ENCODE data around the gene TCFL5. TPM values are rescaled to one million over a fixed set of nuclear protein-coding genes. Genes with fewer than 3 reads are reported as not detected.

TCFL5 gene
- total RNA-seq, 4 donors from 2014 or later, result 12.3 to 29.7 (median 18.8) TPM

DNA sequence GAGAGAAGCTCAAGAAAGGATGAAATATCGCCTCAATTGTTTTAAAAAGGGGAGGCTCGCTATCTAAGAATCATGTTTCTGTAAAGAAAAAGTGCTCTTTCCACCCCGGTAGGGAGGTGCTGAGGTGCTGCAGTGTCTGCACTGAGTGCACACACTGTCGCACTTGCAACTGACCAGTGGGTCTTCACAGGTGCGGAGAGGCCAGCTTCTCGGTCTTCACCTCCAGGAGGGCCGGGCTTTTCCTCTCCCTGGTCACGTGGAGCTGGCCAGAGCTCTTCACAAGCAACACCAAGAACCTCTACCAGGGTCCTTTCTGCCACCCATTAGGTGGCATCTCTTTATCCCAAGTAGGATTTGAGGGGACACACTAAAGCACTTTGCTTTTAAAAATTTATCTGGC, 27.8 kb upstream of the TCFL5 start:
- Histone ChIP-seq H3K27me3 (no peaks in the 10 kb centered on the region), H3K4me3 (no peak overlapping the region), H3K4me1 (peaks cover 3 to 14% (median 14%) of the 10 kb centered on the region in 4 donors), H3K9me3 (no peaks in the 10 kb centered on the region), H3K27ac (replicated peaks in 1 of 4) (no peak overlapping the region), H3K36me3 (peaks cover 62 to 86% (median 80%) of the 10 kb centered on the region in 4 donors)
- WGBS, result 83% methylated on average over 8 of the region's 8 CpGs
- intact Hi-C loops (cut with DNase I), result no loop called here
- TF ChIP-seq POLR2AphosphoS5 (IDR thresholded peaks at IDR 0.05) (no peak), POLR2A (IDR thresholded peaks at IDR 0.05; ENCODE audit: low read depth) (no peak), CTCF (IDR thresholded peaks at IDR 0.05) (no peak)
- DNase-seq (ENCODE audit: extremely low spot score), result no peak

GRCh38 chr20:62888910-62889309, 27.3 kb upstream of the TCFL5 start:
- H3K27me3 ChIP-seq, result no peaks in the 10 kb centered on the region
- no peak for DNase-seq (ENCODE audit: extremely low spot score)
- H3K36me3 ChIP-seq, result peaks cover 57 to 81% (median 75%) of the 10 kb centered on the region in 4 donors
- TF ChIP-seq POLR2AphosphoS5 (IDR thresholded peaks at IDR 0.05) (no peak), EP300 (IDR thresholded peaks at IDR 0.05) (no peak), POLR2A (IDR thresholded peaks at IDR 0.05; ENCODE audit: low read depth) (no peak), CTCF (IDR thresholded peaks at IDR 0.05) (no peak)
- peaks cover 3 to 14% (median 14%) of the 10 kb centered on the region in 4 donors for H3K4me1 ChIP-seq
- H3K27ac ChIP-seq (replicated peaks in 1 of 4), result no peak overlapping the region
- H3K9me3 ChIP-seq, result no peaks in the 10 kb centered on the region
- H3K4me3 ChIP-seq, result no peak overlapping the region
- intact Hi-C loops (cut with DNase I), result no loop called here
- WGBS, result 94% methylated on average over 10 of the region's 17 CpGs

DNA sequence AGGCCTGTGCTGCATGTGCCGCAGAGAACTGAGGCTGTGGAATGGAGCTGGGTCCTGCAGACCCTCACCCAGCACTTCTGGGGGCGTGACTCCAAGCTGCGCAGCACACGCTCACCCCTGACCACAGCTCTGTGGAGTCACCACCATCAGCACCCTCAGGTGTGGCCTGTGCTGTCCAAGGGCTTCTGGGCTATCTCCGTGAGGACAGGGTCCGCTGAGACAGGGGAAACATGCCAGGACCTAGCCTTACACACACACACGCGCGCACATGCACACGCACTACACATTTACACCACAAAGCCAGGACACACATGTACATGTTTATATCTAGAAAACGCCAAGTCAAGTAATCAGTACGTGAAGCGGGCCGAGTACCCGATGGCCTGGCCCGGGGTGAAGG, 26.8 kb upstream of the TCFL5 start:
- whole genome bisulfite sequencing, result 94% methylated on average over 16 of the region's 16 CpGs
- H3K9me3 ChIP-seq, result no peaks in the 10 kb centered on the region
- no peak overlapping the region for H3K4me3 ChIP-seq
- no peak overlapping the region for H3K27ac ChIP-seq (replicated peaks in 1 of 4)
- no peak for DNase-seq (ENCODE audit: extremely low spot score)
- peaks cover 52 to 76% (median 70%) of the 10 kb centered on the region in 4 donors for H3K36me3 ChIP-seq
- no peaks in the 10 kb centered on the region for H3K27me3 ChIP-seq
- intact Hi-C loops (cut with DNase I), result no loop called here
- H3K4me1 ChIP-seq, result peaks cover 3 to 14% (median 14%) of the 10 kb centered on the region in 4 donors
- TF ChIP-seq EP300 (IDR thresholded peaks at IDR 0.05), result no peak
- no peak for TF ChIP-seq CTCF (IDR thresholded peaks at IDR 0.05)
- no peak for TF ChIP-seq POLR2AphosphoS5 (IDR thresholded peaks at IDR 0.05)
- no peak for TF ChIP-seq POLR2A (IDR thresholded peaks at IDR 0.05; ENCODE audit: low read depth)

GRCh38 chr20:62887860-62888239, 26.2 kb upstream of the TCFL5 start:
- Histone ChIP-seq H3K27me3 (no peaks in the 10 kb centered on the region), H3K4me1 (peaks cover 3 to 14% (median 14%) of the 10 kb centered on the region in 4 donors), H3K27ac (replicated peaks in 1 of 4) (peak overlapping the region in 3 of 4 donors; percentile 28 to 65 (median 47)), H3K9me3 (no peaks in the 10 kb centered on the region), H3K36me3 (peaks cover 47 to 70% (median 64%) of the 10 kb centered on the region in 4 donors), H3K4me3 (no peak overlapping the region)
- TF ChIP-seq POLR2A (IDR thresholded peaks at IDR 0.05; ENCODE audit: low read depth) (no peak), POLR2AphosphoS5 (IDR thresholded peaks at IDR 0.05) (no peak), CTCF (IDR thresholded peaks at IDR 0.05) (no peak), EP300 (IDR thresholded peaks at IDR 0.05) (no peak)
- intact Hi-C loops (cut with DNase I), result no loop called here
- 86% methylated on average over 4 of the region's 7 CpGs for WGBS
- DNase-seq (ENCODE audit: extremely low spot score), result no peak
